Pancreas (tissue), 10 donors: ENCODE results near the gene ACTRT2. TPM values are rescaled to one million over a fixed set of nuclear protein-coding genes. Genes with fewer than 3 reads are reported as not detected.
A peak's percentile ranks its signal among the peaks of the same experiment; 100 is the strongest.

Source experiments
- ATAC-seq, 4 donors: fragments of 200-7000 bp; cut with Tn5 transposase; one replicate each; pipeline versions ENCODE4 v1.8.0 to v1.9.1; 2020; ENCODE audit warnings: mild to moderate bottlenecking in 4 of 4, moderate library complexity in 4 of 4
- DNase-seq, 6 donors: peaks; one replicate each; pipeline ENCODE4 v3.0.0-alpha.2; 2020
- FAIRE-seq: peaks from 2 replicates; lab custom pipeline; 2012; peaks lifted over from hg19 to GRCh38; lab: Jason Lieb, UNC
- H3K27ac ChIP-seq, 4 donors: fragments of 200-600 bp; sonication (generic); 1 replicate in 3 of 4; 2 replicates in 1 of 4; pipeline versions ENCODE4 v1.5.0 to v1.8.0; 2020
- H3K27me3 ChIP-seq, 4 donors: fragments of 200-600 bp; one replicate each; pipeline ENCODE4 v1.8.0; 2021
- H3K36me3 ChIP-seq, 3 donors: fragments of 200-600 bp; sonication (generic) in 1 of 3; one replicate each; pipeline versions ENCODE4 v1.5.0 to v1.8.0; 2020 to 2021
- H3K4me1 ChIP-seq, 3 donors: fragments of 200-600 bp; one replicate each; pipeline ENCODE4 v1.8.0; 2021
- H3K4me3 ChIP-seq, 4 donors: fragments of 200-600 bp; sonication (generic) in 2 of 4; one replicate each; pipeline versions ENCODE4 v1.5.0 to v1.8.0; 2020 to 2021
- H3K9me3 ChIP-seq, 4 donors: fragments of 200-600 bp; one replicate each; pipeline ENCODE4 v1.8.0; 2021
- CTCF ChIP-seq, 4 donors: fragments of 200-600 bp; sonication (generic) in 3 of 4; IDR thresholded peaks; one replicate each; pipeline versions ENCODE4 v1.5.0 to v1.8.0; 2021; ENCODE audit warnings: antibody characterized with exemption in 4 of 4
- WGBS, 2 donors: extraction: QIAGEN DNeasy Blood & Tissue Kit; methylation state at CpG; one replicate each; pipeline ENCODE4 v1.1.7; 2013; 5-methylcytosine and 5-hydroxymethylcytosine counted together
- intact Hi-C, 3 donors: fragments of 100-400 bp; cut with DNase I; formaldehyde crosslinking; loops; one replicate each; pipeline versions ENCODE4 v1.11.1 to v1.14.2; 2022
- polyA plus RNA-seq, 2 donors: library from polyadenylated mRNA; stranded (reverse); fragments of 200-250 nt; gene quantifications; one replicate each; pipeline ENCODE4 v1.2.3, GENCODE V29; 2013
- total RNA-seq, 6 donors: library from RNA; stranded (reverse); fragmentation: NEBNext Ultra II Directional in 4 of 6; extraction: Animal tissue kit (Norgen Biotek cat#: 25700) in 4 of 6; gene quantifications; one replicate each; pipeline versions ENCODE4 v1.2.1 to v1.2.4, GENCODE V29; 2021 to 2023
- donor health status: healthy with polysubstance abuse.
- donor health status: DM: no; HTN: no; CAD: no; lungs with moderate emphysema.
- donor health status: DM: no; HTN: no; CAD: no.
- donor health status: control.
- donor health status: control.
- donor health status: Bipolar disorder and iron deficiency.
- donor health status: DM: yes; HTN: yes; CAD: no.
- donor health status: DM: no; HTN: no; CAD: no.
- donor health status: DM: no; HTN: no; CAD: no.
- donor health status: DM: yes; HTN: yes; CAD: no.

Gene ACTRT2
- total and polyA plus RNA-seq, 8 donors, result not detected

GRCh38 chr1:3024019-3024418 lies 2.8 kb downstream of the ACTRT2 start:
- Histone ChIP-seq H3K4me3 (no peak overlapping the region), H3K27ac (no peak overlapping the region), H3K27me3 (no peaks in the 10 kb centered on the region), H3K4me1 (no peaks in the 10 kb centered on the region), H3K36me3 (no peaks in the 10 kb centered on the region), H3K9me3 (no peaks in the 10 kb centered on the region)
- no peak for ATAC-seq
- intact Hi-C loops, result no loop called here
- no peak for FAIRE-seq
- WGBS, 2 donors, result 78 to 81% methylated on average over 9 of the region's 9 CpGs
- no peak for DNase-seq
- peak in 1 of 4 donors; percentile 11 for TF ChIP-seq CTCF (IDR thresholded peaks at IDR 0.05)

- H3K9me3 ChIP-seq, result no peaks in the 10 kb centered on the region
- 77 to 80% methylated on average over 11 of the region's 11 CpGs for WGBS, 2 donors
- H3K27me3 ChIP-seq, result no peaks in the 10 kb centered on the region
- no peaks in the 10 kb centered on the region for H3K36me3 ChIP-seq
- intact Hi-C loops, result no loop called here
- DNase-seq, result no peak
- no peak for ATAC-seq
- TF ChIP-seq CTCF (IDR thresholded peaks at IDR 0.05), result no peak
- no peak overlapping the region for H3K4me3 ChIP-seq
- no peak overlapping the region for H3K27ac ChIP-seq
- H3K4me1 ChIP-seq, result no peaks in the 10 kb centered on the region
- FAIRE-seq, result no peak
These were observed 3.3 kb downstream of the ACTRT2 start for GRCh38 chr1:3024588-3024987.

- FAIRE-seq, result no peak
- no peak for TF ChIP-seq CTCF (IDR thresholded peaks at IDR 0.05)
- 90 to 96% methylated on average over 1 of the region's 1 CpG for WGBS, 2 donors
These were observed 4.9 kb downstream of the ACTRT2 start for GRCh38 chr1:3026124-3026523.

GRCh38 chr1:3026581-3027391 lies 5.5 kb downstream of the ACTRT2 start:
- intact Hi-C loops, result no loop called here
- TF ChIP-seq CTCF (IDR thresholded peaks at IDR 0.05), result no peak
- no peak for FAIRE-seq
- Histone ChIP-seq H3K36me3 (no peaks in the 10 kb centered on the region), H3K27me3 (no peaks in the 10 kb centered on the region), H3K4me1 (no peaks in the 10 kb centered on the region), H3K9me3 (no peaks in the 10 kb centered on the region), H3K4me3 (no peak overlapping the region), H3K27ac (no peak overlapping the region)
- DNase-seq, result no peak
- no peak for ATAC-seq
- WGBS, 2 donors, result 70 to 88% methylated on average over 11 of the region's 11 CpGs

More at GRCh38 chr1:3026124-3026523, 4.9 kb downstream of the ACTRT2 start:
- intact Hi-C loops, result no loop called here
- Histone ChIP-seq H3K27me3 (no peaks in the 10 kb centered on the region), H3K4me1 (no peaks in the 10 kb centered on the region), H3K27ac (no peak overlapping the region), H3K4me3 (no peak overlapping the region), H3K9me3 (no peaks in the 10 kb centered on the region), H3K36me3 (no peaks in the 10 kb centered on the region)
- ATAC-seq (no peak), DNase-seq (no peak)
